HG03064 (cell line): ENCODE data around the gene CAP1.

Source experiments
- ATAC-seq: cut with Tn5 transposase; IDR thresholded peaks from one replicate; pipeline ENCODE4 v1.9.1; 2021; ENCODE audit warnings: low read depth; ENCODE audit not compliant: unreplicated experiment

CAP1 gene

DNA sequence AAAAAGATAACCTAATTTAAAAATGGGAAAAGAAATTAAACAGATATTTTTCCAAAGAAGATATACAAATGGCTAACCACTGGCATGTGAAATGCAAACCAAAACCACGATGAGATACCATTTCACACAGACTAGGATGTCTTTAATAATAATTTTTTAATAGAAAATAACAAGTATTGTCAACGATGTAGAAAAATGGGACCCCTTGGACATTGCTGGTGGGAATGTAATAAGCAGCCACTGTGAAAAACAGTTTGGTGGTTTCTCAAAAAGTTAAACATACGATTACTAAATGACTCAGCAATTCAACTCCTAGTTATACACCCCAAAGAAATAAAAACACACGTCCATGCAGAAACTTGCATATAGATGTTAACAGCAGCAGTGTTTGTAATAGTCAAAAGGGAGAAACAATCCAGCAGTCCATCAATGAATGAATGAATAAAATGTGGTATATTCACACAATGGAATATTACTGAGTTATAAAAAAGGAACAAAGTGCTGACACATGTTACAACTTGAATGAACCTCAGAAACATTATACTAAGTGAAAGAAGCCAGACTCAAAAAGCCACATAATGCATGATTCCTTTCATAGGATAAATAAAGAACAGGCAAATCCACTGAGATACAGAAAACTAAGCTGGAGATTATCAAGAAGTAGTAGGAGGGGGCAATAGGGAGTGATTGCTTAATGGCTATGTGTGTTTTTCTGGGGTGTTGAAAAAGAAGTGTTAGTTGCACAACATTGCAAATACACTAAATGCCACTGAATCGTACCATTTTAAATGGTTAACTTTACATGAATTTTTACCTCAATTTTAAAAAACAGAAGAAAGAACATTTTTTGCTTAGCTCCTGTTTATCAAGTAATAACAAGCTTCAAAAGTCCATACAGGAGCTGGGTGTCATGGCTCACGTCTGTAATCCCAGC, 52.4 kb downstream of the CAP1 start:
- no peak for ATAC-seq

- no peak for ATAC-seq
Observed at GRCh38 chr1:40094466-40095110, 54.1 kb downstream of the CAP1 start.

GRCh38 chr1:40095806-40096205, 55.3 kb downstream of the CAP1 start:
- ATAC-seq: no peak

GRCh38 chr1:40096646-40096976, 56.1 kb downstream of the CAP1 start:
- ATAC-seq: no peak

- ATAC-seq: peak; percentile 87
Observed at GRCh38 chr1:40096977-40097782, 56.7 kb downstream of the CAP1 start, which contains the start of gene PPT1. TSS of gene PPT1 (minus strand) at chr1:40097252. CDS start at chr1:40097238, 14 bp downstream.

GRCh38 chr1:40102038-40102437, 61.5 kb downstream of the CAP1 start:
- no peak for ATAC-seq

DNA sequence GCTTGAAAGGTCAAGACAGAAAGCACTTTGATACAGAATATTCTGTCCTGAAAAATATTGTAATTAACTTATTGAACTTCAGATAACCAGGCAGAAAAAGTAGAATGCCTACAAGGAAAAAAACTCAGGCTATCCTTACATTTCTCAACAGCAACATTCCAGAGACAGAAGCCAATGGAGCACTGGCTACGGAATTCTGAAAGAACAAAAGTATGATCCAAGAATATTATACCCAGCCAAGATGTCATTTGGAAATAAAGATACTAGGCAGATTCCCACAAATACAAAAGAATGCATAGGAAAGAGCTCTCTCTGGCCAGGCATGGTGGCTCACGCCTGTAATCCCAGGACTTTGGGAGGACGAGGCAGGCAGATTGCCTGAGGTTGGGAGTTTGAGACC, 62.4 kb downstream of the CAP1 start:
- no peak for ATAC-seq

DNA sequence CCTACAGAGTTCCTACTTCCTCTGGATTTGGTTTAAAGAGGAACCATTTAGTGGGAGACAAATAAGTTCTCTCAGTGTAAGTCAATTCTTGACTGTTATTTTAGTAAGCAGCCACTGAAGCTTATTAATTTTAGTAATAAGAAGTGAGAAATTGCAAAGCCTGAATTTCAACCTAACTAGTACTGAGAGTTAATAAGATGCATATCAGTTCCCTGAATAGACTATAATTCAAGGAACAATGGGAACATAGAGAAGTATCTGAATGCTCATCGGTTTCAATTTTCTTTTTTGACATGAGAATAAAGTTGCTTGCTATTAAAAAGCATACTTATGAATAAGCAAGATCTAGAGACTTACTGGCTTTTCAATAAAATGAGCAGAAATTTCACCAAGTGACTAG, 64.5 kb downstream of the CAP1 start:
- no peak for ATAC-seq

DNA sequence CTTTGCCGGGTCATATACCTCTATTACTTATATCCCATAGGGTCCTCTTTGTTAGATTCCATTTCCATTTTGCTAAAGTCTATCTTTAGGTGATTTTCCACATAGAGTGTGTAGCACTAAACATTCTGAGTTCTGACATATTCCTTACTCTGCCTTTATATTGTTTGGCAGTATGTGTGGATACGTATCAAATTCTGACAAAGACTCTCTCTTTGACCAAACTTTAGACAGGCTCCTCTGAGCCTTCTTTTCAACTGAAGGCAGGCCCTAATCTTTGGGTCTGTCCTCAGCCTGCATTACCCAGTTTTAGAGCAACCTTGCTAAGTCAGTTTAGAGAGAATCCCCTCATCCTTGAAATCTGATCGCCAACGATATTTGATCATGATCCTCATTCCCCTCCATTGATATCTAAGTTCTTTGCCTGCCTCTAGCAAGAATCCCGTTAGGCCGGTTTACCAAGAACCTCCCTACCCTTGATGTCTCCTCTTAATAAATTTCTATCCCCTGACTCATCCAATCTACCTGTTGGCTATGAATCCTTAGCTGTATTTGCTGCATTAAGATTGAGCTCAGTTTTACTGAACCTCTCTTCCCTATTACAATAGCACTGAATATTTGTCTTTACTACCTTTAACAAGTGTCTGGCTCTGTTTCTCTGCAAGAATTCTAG, 66.9 kb downstream of the CAP1 start:
- ATAC-seq: no peak

- no peak for ATAC-seq
Observed at GRCh38 chr1:40110389-40110788, 69.9 kb downstream of the CAP1 start.

DNA sequence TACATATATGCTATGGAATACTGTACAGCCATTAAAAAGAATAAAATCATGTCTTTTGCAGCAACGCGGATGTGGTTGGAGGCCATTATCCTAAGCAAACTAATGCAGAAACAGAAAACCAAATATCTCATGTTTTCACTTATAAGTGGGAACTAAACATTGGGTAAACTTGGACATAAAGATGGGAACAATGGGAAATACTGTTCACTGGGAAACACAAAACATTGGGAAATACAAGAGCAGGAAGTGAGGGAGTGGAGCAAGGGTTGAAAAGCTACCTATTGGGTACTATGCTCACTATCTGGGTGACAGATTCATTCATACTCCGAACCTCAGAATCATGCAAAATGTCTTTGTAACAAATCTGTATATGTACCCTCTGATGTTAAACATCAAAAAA, 73.9 kb downstream of the CAP1 start:
- no peak for ATAC-seq

GRCh38 chr1:40120128-40120527, 79.6 kb downstream of the CAP1 start:
- ATAC-seq: no peak
